GM20431 (cell line): Measurements from ENCODE around the gene CCBE1.

ENCODE experiments used
- in situ Hi-C: fragments of 300-500 bp; cut with MseI, MboI; formaldehyde crosslinking; loops from one replicate; pipeline ENCODE4 v1.15.0; 2020; ENCODE audit warnings: low sequenced_read_pairs; ENCODE audit not compliant: unreplicated experiment

The CCBE1 gene

DNA sequence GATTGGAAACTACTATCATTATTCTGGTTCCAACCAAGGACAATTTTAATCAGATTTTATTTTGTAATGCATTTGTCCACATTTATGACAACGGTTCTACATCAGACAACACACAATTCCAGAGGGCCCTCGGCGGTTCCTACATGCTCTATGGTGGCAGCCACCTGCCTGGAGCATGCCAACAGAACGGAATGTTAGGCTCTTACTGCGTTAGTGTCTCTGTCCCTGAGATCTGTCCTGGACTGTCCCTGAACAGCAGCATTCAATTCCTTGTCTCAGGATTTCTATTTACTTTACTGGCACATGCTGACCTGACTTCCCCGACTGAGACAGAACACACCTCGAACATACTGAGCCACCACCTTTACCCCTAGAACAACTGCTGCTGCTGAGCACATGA is 117.7 kb downstream of the CCBE1 start:
- in situ Hi-C loops = no loop called here

DNA sequence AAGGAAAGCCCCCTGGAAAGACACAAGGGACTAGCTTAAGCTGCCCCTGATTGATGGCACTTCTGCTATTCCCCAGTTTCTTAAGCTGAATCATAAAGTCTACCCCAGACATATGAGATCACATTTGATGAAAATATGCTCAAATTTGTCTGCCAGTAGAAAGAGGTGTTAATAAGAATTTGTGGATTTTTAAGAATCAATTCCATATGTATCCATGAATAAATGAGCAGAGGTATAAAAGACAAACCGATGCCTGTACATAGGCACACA is 119.9 kb downstream of the CCBE1 start:
- in situ Hi-C loops = no loop called here

DNA sequence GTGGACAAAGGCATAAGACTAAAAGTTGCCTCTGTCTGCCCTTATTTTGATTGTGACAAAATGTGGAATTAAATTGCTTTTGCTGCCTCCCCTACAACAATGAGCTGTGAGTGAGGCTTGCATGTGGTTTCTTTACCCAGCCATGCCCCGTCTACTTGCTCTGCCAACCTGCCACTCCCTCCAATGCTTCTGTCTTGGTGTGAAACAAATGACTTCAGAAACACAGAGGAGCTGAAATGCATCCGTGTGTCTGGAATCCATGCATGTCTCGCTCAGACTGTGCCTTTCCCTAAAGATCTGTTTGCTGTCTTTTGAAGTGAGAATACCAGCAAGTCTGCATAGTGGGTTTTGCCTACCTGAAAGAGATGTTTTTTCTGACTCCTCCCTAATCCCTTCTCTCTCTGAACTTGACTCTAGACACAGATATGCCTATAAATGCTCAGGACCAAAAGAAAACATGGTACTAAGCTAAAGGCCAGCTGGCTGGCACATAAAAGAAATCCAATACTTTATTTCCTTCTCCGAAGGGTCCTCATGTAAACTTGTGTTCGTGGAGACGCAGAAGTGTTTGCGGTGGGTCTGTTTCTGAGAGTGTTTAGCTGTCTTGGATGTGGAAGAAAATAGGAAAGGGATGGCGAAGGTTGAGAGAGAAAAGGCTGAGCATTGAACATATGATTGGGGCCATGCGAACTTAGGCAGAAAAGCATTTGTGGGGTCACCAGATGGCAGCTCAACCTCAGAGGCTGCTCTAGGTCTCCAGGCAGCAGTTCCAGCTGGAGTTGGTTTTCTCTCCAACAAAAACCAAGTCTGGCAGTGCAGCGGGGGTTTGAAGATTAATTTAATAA is 120.5 kb downstream of the CCBE1 start:
- in situ Hi-C loops = no loop called here

DNA sequence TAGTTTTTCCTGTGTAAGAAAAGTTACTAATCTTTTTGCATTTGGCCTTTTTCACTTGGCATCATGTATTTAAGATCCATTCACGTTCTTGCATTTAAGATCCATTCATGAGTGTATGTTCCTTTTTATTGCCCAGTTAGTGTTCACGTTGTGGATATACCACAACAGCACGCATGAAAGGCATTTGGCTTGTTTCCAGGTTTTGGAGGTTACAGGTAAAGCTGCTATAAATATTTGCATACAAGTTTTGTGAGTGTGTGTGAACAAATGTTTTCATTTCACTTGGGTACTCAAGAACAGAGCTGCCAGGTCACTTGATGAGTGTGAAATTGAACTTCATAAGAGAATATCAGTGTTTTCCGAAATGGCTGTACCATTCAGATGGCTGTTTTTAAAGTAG is 121.2 kb downstream of the CCBE1 start:
- in situ Hi-C loops = no loop called here

GRCh38 chr18:59573962-59574361 is 123.3 kb downstream of the CCBE1 start:
- in situ Hi-C loops = no loop called here

DNA sequence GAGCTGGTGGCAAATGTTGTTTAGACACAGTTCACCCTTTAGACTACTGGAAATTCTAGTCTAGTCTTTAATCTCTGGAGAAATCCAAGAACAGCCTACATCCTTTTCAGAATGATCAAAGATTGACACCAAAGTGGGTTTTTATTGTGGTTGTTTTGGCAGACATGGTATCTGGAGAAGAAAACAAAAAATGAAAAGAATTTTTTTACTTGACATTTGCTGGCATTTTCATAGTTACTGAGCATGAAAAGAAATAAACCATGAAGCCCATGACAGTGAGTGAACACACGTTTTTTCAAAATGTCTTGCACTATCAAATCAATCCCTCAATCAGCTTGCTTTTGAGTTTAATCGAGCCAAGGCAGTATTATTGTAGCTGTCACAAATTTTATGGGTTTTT is 125.3 kb downstream of the CCBE1 start:
- in situ Hi-C loops = no loop called here

DNA sequence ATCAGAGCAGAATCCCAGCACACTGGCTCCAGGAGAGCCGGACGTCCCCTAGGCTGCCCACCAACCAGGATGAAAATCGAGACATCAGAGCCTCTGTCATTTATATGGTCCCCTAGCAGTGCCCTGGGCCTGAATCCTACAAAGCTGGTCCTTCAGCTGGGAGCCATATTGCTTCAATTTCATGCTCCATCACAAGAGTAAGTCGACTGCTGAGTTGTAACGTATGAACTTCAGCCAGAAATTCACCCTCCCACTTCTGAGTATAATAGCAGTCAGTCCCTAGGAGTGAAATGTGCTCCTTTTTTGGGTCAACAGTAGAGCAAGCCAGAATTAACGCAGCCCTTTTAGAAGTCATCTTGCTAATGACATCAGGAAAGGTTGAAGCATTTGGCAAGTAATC is 126.4 kb downstream of the CCBE1 start:
- in situ Hi-C loops = no loop called here

GRCh38 chr18:59570101-59570775 is 127.0 kb downstream of the CCBE1 start:
- in situ Hi-C loops = no loop called here

DNA sequence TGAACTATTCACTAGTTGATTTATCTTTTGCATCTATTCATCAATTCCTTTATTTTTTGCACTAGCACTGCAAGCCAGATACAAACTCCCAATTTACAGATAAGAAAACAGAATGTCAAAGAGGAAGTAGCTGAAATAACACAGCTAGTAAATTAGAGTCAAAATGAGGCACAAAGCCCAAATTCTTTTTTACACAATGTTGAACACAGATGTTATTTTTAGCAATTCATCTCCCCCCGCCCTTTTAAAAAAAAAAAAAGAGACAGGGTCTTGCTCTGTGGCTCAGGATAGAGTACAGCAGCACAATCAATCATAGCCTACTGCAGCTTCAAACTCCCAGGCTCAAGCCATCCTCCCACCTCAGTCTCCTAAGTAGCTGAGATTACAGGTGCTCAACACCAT is 127.8 kb downstream of the CCBE1 start:
- in situ Hi-C loops = no loop called here

DNA sequence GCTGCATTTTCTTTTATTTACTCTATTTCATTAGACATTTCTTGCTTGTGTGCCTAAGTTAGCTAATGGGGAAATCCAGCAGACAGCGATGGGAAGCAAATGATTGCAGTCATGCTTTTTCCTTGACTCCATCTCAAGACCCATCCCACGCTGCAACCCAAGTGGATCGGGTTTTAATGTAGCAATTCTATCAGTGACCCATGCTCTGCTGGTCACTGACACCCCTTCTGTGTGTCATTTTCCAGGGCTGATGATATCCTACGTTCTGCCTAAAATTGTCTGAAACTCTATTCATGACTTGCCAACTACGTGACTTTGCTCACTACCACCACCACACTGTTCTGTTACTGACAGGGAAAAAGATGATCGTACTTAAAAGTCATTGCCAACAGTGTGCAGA is 129.8 kb downstream of the CCBE1 start:
- in situ Hi-C loops = no loop called here

DNA sequence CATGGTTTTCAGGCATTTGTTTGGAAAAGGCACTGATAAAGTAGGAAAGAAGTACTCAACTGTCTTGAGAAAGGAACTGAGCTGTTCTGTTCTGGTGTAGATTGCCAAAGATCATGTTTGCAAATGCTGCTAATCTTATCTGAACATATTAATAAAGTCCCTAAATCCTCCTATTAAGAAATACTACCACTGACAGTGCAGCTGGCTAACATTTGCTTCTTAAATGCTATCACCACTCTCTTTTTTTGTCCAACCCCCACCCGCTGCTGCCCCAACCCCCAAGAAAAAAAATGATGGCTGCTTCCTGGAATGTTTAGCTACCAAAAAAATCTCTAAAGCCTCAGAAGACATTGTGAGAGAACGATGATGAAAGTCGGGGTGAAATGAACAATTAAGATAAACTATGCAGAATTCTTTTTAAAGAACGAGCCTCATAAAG is 130.7 kb downstream of the CCBE1 start:
- in situ Hi-C loops = no loop called here

GRCh38 chr18:59565957-59566356 is 131.3 kb downstream of the CCBE1 start:
- in situ Hi-C loops = no loop called here

- in situ Hi-C loops = no loop called here
Observed at GRCh38 chr18:59564561-59564960, 132.7 kb downstream of the CCBE1 start.

DNA sequence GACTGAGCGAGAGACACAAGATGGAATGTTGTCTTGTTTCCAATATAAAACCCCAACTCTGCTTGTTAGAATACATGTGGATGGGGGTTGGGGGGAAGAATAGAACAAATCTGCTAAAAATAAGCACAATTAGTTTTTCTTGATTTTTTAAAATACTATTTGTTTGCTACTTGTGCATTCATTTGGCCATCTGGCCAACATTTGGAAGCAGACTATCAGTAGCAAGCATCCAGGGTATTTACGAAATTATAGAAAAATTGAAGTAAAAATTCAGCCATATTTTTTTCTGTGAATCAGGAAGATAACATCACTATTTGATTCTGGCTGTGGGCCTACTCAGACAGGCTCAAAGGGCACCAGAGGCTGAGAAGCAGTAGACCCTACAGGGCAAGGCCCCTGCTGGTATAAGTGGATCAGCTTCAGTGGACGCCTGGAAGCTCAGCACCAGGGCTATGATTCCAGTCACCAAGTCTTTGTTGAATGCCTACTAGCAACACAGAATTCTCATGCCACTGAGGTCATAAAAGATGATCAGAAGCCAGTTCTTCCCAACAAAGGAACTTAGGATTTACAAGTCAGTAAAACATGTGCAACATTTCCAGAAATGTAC is 133.9 kb downstream of the CCBE1 start:
- in situ Hi-C loops = no loop called here

DNA sequence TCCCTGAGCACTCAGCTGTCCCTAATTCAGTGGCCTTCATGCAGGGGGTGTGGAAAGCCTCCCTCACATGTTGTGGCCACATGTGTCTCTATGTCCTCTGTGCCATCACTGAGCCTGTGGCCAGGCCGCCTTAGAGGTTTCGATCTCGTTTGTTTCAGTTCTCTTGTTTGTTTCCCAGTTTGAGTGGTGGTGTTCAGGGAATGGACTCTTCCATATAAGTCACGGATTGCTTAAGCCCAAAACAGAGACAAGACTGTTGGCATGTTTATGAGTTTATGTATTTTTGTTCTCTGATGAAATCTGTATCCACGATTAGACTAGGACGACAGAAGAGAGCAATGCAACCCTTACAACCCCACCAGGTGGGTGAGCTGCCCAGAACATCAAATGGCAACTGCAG is 134.5 kb downstream of the CCBE1 start:
- in situ Hi-C loops = no loop called here

GRCh38 chr18:59561612-59562011 is 135.6 kb downstream of the CCBE1 start:
- in situ Hi-C loops = no loop called here

DNA sequence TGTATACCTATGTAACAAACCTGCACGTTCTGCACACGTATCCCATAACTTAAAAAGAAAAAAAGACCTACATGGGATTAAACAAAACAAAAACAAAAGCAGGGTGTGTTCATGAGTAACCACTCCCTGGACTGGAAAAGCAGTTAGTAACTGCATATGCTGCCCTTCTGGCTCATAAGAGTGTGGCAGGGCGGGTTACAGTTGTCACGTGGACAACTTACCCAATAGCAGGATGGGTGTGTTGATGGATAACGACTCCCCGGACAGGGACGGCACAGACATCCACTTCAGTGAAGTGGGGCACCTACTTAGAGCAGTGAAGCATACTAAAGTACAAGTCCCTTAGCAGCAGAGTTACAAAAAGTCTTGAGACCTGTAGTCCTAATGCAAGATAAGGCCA is 136.7 kb downstream of the CCBE1 start:
- in situ Hi-C loops = no loop called here

DNA sequence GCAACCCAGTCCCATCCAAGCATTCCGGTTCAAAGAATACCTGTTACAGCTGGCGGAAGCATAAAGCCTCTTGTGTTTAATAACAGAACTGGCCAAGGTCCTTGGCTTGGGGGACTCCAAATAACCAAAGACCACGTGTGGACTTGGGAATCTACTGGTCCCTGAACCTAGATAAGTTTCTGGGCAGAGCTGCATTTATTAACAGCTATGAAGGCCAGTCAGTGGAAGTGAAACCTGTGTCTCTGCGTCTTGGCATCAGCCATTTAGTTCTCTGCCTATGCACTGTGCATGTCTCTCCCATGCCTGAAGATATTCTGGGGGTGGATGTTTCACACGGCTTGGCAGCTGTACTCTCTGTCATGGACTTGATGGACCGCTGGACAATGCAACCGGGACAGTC is 137.7 kb downstream of the CCBE1 start:
- in situ Hi-C loops = no loop called here

DNA sequence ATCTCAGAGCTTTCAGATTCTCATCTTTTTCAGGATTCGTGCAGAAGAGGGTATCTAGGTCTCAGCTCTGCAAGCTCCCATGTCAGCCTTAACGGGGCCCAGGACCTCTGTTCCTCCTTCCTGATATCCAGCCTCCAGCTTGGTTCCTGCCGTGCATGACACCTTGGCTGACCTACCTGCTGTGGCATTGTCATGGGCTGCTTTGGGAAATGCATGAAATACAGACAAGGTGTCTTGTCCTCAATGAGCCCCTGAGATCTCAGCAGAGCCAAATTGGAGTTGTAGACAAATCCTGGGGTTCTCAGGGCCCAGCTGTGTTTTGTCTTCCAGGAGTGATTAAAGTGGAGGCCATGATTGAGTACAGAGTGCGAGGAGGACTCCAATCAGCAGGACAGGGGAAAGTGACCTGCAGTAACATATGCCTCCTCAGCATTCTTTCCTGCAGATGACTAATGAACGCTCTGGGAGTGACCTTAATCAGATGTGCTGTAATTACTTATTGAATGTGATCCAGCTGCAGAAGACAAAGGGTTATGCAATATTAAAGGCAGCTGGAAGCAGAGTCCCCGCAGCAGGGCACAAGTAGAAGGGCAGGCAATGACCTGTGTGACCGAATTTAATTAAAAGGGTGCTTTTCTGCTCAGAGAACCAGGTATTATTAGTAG is 141.1 kb downstream of the CCBE1 start:
- in situ Hi-C loops = no loop called here

DNA sequence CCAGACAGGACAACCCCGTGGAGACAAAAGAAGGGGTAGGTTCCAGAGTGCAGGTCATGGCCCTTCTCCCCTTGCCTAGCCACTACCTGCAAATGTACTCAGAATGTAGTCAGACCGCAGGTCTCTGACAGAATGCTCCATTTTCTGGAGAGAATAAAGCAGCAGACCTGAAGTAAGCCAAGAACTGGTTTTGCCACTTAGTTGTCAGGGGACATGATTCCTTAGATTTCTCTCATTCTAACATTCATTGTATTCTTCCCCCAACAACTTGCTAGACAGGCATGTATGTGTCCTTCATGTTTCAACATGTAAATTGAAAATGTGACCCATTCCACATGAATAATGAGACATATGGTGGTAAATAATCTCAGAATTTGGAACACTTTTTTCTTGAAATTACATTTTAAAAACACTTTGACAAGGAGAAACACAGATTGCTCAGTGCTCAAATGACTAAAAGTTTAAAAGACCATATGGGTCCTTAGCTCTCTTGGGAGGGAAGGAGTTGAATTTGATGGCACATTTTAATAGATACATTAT is 142.4 kb downstream of the CCBE1 start:
- in situ Hi-C loops = no loop called here
